Measurements from ENCODE around the gene UQCC2.

The UQCC2 gene

DNA sequence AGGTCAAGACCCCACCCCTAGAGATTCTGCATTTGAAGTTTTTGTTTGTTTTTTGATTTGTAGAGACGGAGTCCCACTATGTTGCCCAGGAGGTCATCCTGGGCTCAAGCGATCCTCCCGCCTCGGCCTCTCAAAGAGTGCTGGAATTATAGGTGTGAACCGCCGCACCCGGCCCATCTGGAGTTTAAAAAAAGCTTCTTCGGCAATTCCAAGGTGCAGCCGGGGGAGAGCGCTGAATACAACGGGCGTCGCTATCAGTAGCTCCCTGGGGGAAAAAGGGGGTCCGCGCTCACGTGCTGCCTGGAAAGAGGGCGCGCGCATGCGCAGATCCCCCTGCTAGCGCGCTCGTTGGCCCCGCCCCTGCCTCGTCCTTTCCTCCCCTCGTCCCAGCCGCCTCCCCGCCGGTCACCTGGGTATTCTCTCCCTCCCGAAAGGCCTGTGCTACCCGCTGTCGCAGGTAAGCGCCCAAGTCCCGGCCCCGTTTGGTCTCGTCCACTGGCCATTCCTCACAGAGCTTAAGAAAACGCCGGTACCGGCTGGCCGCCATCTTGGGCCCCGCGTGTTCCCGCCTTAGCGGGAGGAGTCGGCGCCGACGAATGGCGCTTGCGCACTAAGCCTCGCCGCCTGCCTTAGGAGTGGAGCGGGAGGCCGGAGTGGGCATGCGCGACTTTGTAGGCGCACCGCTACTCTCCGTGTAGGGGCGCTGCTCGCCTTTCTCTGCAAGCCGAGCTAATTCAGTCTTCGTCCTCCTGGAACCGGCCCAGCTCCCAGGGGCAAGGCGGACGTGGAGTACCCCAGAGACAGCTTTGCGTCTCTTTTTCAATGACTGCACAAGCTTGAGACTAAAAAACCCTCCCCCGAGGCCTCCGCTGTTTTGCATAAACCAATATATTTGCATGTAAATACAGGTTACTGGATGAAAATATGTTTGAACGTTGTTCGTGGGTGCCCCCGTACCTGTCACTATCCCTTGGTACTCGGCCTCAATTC, at the start of gene UQCC2:
Gene UQCC2 (minus strand): TSS at position 561 of the 990 bp plus-strand sequence. CDS start 14 bp downstream, at position 547.
- peak; percentile 97 for DNase-seq

DNA sequence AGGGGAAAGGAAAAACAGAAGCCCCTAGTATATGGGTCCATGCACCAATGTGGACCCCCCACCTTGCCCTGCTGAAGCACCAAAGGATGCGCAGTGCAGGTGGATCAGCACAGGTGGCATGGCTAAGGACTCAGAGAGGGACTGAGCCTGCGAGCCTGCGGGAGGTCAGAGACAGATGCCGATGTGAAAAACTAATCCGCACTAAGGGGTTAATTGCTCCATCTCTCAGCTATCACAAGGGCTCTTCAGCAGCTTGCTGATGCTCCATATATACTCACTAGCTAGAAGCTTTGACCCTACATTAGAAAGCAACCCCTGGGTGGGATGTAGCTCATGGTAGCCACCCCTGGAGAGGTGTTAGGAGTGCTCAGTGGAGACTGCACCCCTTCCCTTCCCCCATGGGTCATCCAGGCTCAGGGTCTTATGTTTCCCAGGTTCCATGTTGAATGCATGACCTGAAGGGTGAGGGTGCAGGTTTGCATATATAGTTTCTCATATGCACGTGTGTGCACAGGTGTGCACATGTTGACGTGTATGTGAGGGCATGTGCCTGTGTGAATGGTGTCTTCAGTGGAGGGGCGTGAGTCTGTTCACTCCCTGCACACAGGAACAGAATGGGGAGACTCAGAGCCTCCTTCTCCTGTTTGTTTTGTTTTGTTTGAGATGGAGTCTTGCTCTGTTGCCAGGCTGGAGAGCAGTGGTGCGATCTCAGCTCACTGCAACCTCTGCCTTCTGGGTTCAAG, 48.6 kb upstream of the UQCC2 start:
- DNase-seq = no peak

DNA sequence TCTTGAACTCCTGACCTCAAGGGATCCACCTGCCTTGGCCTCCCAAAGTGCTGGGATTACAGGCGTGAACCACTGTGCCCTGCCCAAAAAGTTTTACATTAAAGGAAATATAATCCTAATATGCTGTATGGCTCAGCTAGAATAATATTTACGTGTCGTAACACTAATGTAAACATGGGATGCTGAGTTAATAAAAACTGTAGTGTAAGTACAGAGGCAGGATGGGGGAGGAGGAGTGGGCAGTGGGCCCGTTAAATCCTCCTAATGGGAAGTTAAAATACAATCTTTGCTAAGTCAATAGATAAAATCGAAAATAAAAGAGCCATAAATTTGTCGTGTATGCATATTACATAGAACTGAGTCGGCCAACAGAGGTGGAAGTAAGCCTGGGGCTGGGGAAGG, 47.3 kb upstream of the UQCC2 start:
- DNase-seq = no peak

DNA sequence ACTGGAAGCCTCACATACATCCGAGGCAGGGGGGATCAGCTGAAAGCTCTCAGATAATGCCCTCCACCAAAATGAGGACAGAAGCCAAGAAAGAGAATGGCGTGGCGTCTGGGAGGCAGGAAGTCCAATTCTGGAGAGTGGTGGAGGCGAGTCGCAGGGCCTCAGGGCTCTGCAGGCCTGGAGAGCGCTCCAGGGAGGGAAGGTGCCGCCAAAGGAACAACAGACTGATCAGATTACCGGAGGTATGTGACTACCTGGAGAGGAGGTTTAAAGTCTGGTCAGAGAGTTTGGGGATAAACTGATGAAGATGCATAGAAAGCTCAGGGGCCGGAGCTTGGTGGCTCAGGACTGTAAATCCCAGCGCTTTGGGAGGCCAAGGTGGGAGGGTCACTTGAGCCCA, 46.4 kb upstream of the UQCC2 start:
- no peak for DNase-seq

DNA sequence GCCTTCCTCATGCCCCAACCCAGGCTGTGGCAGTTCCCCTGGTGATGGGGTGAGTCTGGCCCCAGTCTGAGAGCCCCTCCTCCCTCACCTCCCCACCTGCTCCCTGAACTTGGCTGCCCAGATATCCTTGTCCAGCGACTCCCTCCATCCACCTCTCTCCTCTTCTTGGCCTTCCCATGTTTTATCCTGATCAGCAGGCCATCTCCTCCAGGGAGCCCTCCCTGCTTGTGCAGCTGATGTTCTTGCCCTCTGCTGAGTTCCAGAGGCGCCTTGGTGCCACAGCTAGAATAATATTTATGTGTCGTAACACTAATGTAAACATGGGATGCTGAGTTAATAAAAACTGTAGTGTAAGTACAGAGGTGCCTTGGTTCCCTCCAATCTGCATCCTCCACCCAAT, 45.6 kb upstream of the UQCC2 start:
- no peak for DNase-seq

DNA sequence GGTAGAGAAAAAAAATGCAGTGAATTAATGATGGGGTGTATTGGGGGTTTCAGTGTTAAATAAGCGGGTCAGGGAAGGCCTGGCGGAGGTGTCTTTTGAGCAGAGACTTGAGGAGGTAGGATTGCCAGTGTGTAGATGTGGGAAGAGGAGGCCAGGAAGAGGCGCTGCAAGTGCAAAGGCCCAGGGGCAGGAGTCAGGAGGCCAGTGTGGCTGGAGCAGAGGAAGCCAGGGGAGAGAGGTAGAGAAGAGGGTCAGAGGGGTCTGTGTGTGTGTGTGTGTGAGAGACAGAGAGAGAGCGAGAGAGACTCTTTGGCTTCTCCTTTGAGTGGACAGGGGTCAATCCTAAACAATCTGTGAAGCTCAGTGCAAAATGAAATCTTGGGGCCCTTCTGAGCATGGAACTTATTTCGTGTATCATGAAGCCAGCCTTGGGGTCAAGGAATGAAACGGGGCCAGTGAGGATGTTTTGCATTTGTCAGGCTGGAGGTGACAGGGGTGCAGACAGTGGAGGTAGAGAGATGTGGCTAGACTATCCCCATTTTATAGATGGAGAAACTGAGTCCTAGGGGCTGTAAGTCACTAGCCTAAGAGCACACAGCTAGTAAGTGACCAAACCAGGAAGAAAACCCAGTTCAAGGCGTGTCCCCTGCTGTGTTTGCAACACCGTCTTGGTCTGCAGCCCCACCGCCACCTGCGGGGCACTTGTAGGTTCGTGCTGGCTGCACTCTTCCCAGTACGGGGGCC, 44.9 kb upstream of the UQCC2 start:
- DNase-seq = no peak

DNA sequence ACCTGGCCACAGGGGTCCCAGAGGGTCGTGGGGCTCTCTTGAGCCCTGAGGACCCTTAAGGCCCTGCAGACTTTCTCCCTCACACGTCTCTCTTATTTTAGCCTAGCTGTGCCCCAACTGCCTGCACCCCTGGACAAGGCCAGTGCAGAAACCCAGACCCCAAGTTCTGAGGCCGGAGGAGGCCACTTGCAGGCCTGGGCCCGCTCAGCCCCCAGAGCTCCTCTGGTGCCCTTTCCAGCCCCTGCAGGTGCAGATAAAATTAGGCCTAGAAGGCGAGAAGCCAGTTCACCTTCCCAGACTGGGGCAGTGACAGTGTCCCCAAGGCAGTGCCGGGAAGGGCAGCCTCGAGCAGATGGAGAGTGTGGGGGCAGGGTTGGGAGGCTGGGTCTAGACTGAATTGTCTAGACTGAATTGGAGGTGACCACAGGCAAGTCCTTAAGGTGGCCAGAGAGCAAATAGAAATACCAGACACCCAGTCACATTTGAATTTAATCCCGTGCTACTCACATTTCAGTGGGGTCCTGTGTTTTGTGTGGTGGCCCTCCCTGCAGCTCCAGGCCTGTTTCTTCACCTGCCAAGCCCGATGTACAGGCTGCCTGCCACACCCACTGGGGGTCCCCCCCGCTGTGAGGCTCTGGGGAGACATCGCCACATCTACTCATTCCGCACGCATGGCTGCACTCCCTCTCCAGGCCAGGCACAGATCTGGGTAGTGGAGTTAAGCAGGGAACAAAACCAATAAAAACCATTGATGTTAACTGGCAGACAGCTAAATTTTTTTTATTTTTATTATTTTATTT, 43.8 kb upstream of the UQCC2 start:
- no peak for DNase-seq

DNA sequence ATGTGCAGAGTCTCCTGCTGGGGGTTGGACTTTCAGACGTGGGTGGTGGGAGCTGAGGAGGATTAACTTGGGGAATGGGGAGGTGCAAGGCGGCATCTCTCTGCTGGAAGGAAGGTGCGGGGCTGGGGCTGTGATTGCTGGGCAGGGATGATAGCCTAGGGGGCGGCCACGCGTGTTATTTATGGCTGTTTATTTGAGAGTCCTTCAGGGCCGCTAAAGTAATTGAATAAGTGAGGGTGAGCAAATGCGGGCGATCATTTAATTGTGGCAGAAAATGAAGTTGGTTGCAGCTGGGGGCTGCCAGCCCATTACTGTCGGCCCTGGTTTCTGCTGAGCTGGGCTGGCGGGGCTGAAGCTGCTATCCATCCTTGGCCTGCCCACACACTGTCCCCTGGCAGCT, 42.7 kb upstream of the UQCC2 start:
- DNase-seq = no peak

DNA sequence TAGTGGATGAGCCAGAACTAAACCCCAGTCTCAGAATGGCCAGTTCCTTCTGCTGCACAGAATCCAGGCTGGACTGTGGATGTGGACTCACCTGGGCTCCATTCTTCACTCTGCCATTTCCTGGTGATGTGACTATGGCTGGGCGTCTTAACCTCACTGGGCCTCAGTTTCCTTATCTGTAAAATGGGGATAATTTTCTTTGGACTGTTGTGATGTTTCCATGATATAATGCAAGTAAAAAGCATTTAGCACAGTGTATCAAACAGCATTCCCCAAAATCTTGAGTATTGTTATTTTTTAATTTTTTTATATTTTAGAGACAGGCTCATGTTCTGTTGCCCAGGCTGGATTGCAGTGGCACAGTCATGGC, 41.1 kb upstream of the UQCC2 start:
- no peak for DNase-seq

DNA sequence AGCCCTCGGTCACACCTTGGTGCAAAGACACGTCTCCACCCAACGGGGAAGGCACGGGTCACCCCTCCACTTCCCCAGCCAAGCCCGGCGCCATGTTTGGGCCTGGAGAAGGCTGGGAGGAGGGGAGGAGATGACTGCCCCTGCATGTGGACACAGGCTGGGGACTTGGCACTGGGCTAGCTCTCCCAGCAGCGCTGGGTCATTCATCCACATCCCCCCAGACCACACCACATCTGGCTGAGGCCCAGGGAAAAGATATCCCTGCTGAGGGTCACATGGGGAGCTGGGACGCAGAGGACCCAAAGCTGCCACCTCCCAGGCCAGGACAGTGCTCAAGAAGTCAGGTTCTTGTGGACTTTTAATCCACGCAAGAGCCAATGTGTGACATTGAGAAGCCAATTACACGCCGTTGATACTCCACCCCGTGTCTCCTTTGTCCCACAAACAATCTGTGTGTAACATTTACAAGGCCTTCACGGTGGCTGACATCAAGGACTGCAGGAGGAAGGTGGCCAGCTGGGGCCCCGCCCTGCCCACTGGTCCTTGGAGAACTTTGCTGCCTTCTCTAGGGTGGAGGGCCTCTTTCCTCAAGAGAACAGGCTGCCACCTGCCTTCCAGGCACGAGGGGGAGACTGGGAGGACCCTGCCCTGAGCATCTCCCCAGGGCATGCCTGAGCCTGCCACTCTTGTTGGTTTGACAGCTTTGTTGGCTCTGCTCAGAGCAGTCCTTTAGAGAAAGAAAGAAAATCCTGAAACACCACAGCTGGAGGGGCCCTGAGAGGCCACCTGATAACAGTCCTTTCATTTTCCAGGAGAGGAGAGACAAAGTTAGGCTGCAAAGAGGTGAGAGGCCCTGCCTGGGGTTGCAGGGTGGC, 40.5 kb upstream of the UQCC2 start:
- DNase-seq = peak; percentile 96

DNA sequence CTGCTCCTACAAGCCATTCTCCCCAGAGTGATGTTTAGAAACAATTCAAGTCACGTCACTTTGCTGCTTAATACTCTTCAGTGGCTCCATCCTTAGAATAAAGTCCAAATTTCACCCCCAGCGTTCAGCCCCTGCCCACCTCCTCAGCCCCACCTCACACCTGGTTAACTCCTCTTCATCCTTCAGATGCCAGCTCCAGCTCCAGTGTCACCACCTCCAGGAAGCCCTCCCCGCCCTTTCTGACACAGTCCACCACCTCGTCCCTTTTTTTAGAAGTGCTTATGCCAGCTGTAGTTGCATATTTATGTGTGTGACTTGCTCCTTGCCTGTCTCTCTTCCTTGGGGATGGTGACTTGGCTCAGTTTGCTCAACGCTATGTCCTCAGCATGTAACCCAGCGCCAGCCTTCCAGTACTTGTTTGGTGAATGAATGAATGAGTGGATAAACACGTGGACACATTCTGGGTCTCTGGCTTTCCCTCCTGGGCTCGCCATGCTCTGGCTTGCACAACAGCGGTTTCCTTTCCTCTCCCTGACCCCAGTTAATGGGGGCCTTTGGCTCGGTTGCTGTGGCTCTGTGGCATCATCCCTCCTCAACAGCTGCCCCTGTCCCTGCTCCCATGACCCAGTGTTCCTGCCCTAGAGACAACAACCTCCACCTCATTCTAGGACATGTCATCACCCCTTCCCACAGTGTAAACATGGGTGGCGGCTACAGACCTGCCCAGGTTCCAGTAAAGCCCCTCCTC, 38.9 kb upstream of the UQCC2 start:
- DNase-seq = no peak

DNA sequence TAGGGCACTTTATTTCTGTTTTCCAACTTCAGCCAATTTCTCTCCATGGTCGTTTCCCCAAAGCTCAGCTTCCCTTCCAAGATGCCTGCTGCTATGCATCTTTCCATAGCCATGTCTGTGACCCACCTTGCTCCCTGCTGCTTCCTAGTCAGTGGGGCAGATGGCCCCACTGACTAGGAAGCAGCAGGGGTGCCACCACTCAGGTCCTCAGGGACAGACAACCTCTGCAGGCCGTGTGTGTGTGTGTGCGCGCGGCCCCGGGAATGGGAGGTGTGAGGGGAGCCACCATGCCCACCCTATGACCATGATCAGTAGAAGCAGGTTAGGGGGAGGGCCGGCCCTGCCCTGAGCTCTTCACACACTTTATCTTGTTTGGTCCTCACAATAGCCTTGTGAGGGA, 37.9 kb upstream of the UQCC2 start:
- no peak for DNase-seq

DNA sequence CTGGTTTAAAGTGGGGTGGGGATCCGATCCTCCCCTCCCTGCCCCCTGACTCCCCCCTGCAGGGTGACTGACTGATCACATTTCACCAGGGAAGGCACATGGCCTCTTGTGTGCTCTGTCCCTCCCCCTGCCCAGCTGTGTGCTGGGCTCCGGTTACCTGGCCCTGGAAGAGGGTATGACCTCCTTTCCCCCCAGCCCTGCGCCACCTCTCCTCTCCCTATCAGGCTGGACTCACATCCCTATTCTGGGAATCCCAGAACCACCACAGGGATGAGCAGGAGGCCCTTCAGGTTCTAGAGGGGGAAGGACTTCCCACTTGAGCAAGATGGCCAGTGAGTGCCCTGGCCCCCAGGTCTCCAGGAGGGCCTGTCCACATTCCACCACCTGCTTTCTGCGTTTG, 37.3 kb upstream of the UQCC2 start:
- no peak for DNase-seq

DNA sequence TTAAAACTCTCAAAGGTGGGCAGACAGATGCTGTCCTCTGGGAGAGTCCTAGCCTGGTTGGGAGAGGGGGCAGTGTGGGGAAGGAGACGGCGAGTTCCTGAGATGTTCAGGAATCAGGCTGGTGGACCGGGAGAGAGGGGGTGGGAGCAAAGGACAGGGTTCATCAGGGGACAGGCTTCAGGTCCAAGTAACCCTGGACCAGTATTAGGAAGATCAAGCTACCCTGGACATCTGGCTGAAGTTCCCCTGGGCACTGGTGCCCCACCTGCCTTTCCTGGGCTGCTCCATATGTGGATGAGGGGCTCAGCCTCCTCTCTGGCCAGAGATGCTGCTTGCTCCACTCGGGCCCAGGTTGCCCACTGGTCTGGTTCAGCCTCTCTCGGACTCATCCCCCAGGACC, 36.3 kb upstream of the UQCC2 start:
- DNase-seq = no peak

DNA sequence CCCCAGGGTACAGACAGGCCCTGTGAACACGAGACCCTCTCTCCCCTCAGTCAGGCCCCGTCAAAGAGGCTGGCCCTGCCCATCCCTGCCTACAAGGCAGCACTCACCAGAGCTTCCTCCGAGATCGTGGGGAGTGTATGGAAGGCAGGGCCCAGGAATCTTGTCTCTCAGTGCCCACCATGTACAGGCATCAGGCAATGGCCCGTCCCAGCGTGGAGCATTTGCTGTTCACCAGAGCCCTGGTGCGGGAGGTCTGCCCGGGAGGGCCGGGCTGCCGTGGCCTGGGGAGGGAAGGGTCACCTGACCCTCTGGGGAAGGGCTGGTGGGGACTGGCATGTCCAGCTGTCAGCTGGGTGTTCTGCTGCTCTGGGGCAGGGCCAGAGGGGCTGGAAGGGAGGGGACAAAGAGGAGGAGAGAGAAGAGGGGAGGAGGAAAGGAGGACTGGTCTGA, 35.2 kb upstream of the UQCC2 start, which contains the start of gene IP6K3:
Gene IP6K3 (minus strand): TSS at position 255 of the 450 bp plus-strand sequence. CDS start 11,429 bp downstream, outside the sequence.
- DNase-seq = no peak

DNA sequence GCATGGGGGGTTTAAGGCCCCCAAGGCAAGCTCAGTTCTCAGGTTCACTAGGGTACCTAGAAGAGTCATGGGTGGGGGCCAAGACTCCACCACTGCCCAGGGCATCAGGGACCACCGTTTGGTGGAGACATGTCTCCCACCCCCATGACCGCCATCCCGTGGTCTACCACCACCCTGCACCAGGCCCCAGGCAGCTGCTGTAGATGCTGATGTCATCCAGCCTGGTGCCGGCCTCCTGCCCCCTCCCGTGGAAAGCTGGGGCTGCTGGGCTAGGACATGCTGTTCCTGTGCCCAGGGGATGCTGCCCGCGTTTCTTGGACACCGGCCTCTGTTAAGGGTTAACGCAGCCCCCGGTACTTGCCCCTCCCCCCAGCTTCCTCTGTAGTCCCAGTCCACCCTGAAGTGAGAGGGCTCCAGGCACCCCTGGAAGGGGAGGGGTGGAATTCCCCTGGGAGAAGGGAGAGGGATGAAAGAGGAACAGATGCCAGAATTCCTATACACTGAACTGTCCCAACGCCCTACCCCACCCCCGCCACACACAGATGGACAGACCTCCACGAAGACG, 34.6 kb upstream of the UQCC2 start:
- no peak for DNase-seq

DNA sequence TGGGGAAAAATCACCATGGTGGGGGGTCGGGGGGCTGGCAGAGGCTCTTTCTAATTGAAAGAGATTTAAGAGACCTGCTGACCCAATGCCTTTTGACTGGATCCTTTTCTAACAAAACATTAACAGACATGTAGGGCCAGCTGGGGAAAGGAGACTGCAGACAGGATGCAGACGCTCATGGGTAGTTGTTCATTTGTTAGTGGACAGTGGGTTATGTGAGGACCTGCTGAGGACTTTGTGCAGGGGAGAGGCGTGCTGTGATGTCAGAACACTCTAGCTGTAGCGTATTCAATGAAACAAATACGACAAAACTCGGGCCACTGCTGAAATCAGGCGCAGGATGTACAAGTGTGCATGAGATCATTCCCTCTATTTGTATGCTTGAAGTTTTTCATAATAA, 34.0 kb upstream of the UQCC2 start:
- no peak for DNase-seq

DNA sequence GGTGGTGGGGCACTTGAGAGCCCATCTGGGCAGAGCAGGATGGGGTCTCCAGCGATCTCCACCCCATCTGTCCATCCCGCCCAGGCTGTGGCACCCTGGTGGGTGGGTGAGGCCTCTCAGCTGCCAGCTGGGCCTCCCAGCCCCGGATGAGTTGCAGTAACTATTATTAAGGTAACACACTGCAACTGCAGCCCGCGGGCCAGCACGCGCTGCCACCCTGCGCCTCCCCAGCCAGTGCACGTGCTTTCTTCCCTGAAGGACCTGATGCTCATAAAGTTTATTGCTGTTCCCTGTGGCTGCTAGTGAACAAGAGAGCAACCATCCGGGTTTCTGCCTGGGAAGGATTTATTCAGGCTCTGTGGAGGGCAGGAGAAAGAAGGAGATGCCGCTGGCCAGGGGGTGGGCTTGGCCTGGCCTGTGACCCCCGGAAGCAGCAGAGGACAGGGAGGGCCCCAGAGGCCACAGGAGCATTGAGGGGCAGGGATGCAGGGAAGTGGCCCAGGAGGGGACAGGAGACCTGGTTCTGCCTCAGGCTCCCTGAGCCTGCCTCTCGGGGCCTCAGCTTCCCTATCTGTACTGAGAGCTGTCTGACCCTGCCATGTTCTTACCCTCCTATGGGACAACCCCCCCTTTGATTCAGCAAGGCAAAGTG, 33.5 kb upstream of the UQCC2 start:
- peak; percentile 54 for DNase-seq

DNA sequence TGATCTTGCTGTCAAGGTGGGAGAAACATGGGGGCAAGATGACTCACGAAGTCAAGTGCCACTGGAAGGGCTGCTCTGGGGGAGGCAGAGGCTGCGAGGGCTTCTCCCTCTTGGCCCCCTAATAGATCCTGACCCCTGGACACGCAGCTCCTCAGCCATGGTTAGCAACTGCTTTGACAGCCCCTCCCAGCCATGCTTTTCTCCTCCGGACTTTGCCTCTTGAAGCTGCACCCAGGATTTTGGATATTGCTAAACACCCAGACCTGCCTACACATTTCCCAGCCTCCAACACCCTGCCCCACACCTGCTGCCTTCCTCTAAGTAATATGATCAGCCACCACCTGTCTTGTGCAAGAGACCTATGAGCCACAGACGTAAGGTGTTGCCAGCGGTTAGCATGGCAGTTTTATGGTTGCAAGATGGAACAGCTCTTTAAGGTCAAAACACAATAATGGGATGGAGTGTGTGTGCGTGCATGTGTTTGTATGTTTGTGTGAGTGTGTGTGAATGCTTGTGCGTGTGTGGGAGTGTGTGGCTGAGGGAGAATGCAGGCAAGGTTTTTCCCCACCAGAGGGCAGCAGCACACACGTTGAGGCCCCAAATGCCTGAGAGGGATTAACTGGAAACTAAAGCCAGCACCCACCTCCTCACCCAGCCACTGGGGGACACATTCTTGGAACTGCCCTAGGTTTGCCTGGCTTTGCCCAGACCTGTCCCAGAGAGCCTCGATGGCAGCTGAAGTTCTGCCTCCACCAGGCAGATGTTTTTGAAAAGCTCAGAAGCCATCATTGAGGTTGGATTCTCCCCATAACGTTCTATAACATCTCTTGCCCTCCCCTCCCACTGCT, 32.7 kb upstream of the UQCC2 start:
- DNase-seq = peak; percentile 96
